ENCODE results near the gene FAN1.
A peak's percentile ranks its signal among the peaks of the same experiment; 100 is the strongest.
"Not testable (repeated sequence)": the region's sequence is repeated elsewhere in the genome, so short reads cannot be mapped to it uniquely, and the experiment has no call there.

FAN1 gene

GRCh38 chr15:30903497-30904187 lies at the start of gene FAN1:
FAN1 (plus strand) TSS chr15:30903915; CDS start chr15:30904664, 749 bp downstream.
- peak; percentile 54 to 77 for DNase-seq

- peak; percentile 3 to 41 for DNase-seq
Measured at GRCh38 chr15:30859091-30859874, 44.4 kb upstream of the FAN1 start.

- DNase-seq: no peak
Measured at GRCh38 chr15:30865257-30865656, 38.5 kb upstream of the FAN1 start.

GRCh38 chr15:30870681-30871080 lies 33.0 kb upstream of the FAN1 start:
- no peak for DNase-seq

- no peak for DNase-seq
Measured at GRCh38 chr15:30872341-30872748, 31.4 kb upstream of the FAN1 start.

GRCh38 chr15:30877070-30877469 lies 26.6 kb upstream of the FAN1 start:
- no peak for DNase-seq

GRCh38 chr15:30878515-30878914 lies 25.2 kb upstream of the FAN1 start:
- no peak for DNase-seq

- no peak for DNase-seq
Measured at GRCh38 chr15:30882849-30883433, 20.8 kb upstream of the FAN1 start.

- not testable (repeated sequence) for DNase-seq
Measured at GRCh38 chr15:30883666-30884065, 20.0 kb upstream of the FAN1 start.

GRCh38 chr15:30885814-30886213 lies 17.9 kb upstream of the FAN1 start:
- DNase-seq: no peak

GRCh38 chr15:30889196-30889595 lies 14.5 kb upstream of the FAN1 start:
- DNase-seq: no peak

- no peak for DNase-seq
Measured at GRCh38 chr15:30895461-30896210, 8.1 kb upstream of the FAN1 start.

GRCh38 chr15:30896211-30896606 lies 7.5 kb upstream of the FAN1 start:
- DNase-seq: no peak

GRCh38 chr15:30901889-30902288 lies 1.8 kb upstream of the FAN1 start:
- DNase-seq: no peak

- no peak for DNase-seq
Measured at GRCh38 chr15:30904812-30905211, 1.1 kb downstream of the FAN1 start.

GRCh38 chr15:30905821-30906220 lies 2.1 kb downstream of the FAN1 start:
- DNase-seq: no peak

- no peak for DNase-seq
Measured at GRCh38 chr15:30906366-30906765, 2.7 kb downstream of the FAN1 start.

- DNase-seq: no peak
Measured at GRCh38 chr15:30913761-30914160, 10.0 kb downstream of the FAN1 start.

- DNase-seq: no peak
Measured at GRCh38 chr15:30917013-30917412, 13.3 kb downstream of the FAN1 start.

GRCh38 chr15:30917675-30918074 lies 14.0 kb downstream of the FAN1 start:
- no peak for DNase-seq

GRCh38 chr15:30918366-30918765 lies 14.7 kb downstream of the FAN1 start:
- no peak for DNase-seq

GRCh38 chr15:30919877-30920550 lies 16.3 kb downstream of the FAN1 start:
- no peak for DNase-seq

GRCh38 chr15:30921106-30921505 lies 17.4 kb downstream of the FAN1 start:
- DNase-seq: no peak

Measured in CD4-positive, alpha-beta T cell treated with Interferon alpha-2 for 1 hour (primary cell).